K562 (cell line): Measurements from ENCODE around the gene DNAH8. TPM values are rescaled to one million over a fixed set of nuclear protein-coding genes. Genes with fewer than 3 reads are reported as not detected.

ENCODE experiments used
- ARHGAP35 ChIP-seq: fragments of 450-650 bp; IDR thresholded peaks from 2 replicates; pipeline ENCODE4 v1.6.1; 2018; ENCODE audit not compliant: partially characterized antibody
- LARP7 ChIP-seq: fragments of 450-650 bp; IDR thresholded peaks from 2 replicates; pipeline ENCODE4 v1.6.1; 2016
- MXD1 ChIP-seq: fragments of 250-450 bp; sonication (Bioruptor Pico); IDR thresholded peaks from 2 replicates; pipeline ENCODE4 v1.8.0; 2021; ENCODE audit warnings: borderline replicate concordance, mild to moderate bottlenecking, moderate library complexity; ENCODE audit not compliant: poor library complexity, severe bottlenecking
- PHB2 ChIP-seq: fragments of 450-650 bp; IDR thresholded peaks from 2 replicates; pipeline ENCODE4 v1.6.1; 2017; ENCODE audit warnings: low read depth
- POLR3G ChIP-seq: IDR thresholded peaks from 2 replicates; pipeline ENCODE4 v1.6.1; 2011; ENCODE audit not compliant: insufficient read length, insufficient replicate concordance; ENCODE audit errors: extremely low read depth
- SNAPC5 ChIP-seq: fragments of 250-450 bp; sonication (Bioruptor Pico); IDR thresholded peaks from 2 replicates; pipeline ENCODE4 v1.8.0; 2021; ENCODE audit warnings: moderate library complexity, mild to moderate bottlenecking, inconsistent platforms
- ZBTB40 ChIP-seq, 2 experiments: fragments of 450-650 bp in 1 of 2; sonication (generic) in 1 of 2; formaldehyde crosslinking in 1 of 2; IDR thresholded peaks; 2 replicates each; pipeline versions ENCODE4 v1.7.1 to v1.9.0; 2016 to 2022; ENCODE audit warnings: inconsistent platforms in 1 of 2, mild to moderate bottlenecking in 1 of 2, missing genetic modification reagents in 1 of 2
- ZNF609 ChIP-seq: sonication (generic); formaldehyde crosslinking; IDR thresholded peaks from 2 replicates; pipeline ENCODE4 v1.8.1; 2023; ENCODE audit warnings: missing genetic modification reagents, mild to moderate bottlenecking, borderline replicate concordance
- polyA plus RNA-seq, 8 experiments: library from polyadenylated mRNA; depleted of rRNA in 4 of 8; stranded (reverse) in 5 of 8; unstranded in 3 of 8; fragments of >200 nt; fragmentation: Nextera tagmentation in 2 of 8; fragmentation: Illumina TruSeq in 1 of 8; extraction: Ambion mirVana in 2 of 8; extraction: Trizol in 1 of 8; gene quantifications; 2 replicates each; pipeline versions ENCODE4 v1.2.1 to v1.2.3, GENCODE V29; 2011 to 2014; ENCODE audit warnings: inconsistent platforms in 1 of 8, missing spikeins in 1 of 8
- total RNA-seq, 7 experiments: library from RNA; depleted of rRNA in 6 of 7; stranded (reverse); fragments of >200 nt in 6 of 7; fragmentation: Illumina TruSeq in 2 of 7; extraction: Trizol in 2 of 7; gene quantifications; 2 replicates each; pipeline versions ENCODE4 v1.2.1 to v1.2.3, GENCODE V29; 2011 to 2021; ENCODE audit warnings: low replicate concordance in 1 of 7
- TF ChIP-seq, protein P1 (sequence below): IDR thresholded peaks from 2 replicates; pipeline ENCODE4 v1.6.1; 2014; ENCODE audit warnings: antibody characterized with exemption

DNAH8 gene
- total and polyA plus RNA-seq, 9 of the 15 experiments (the other 6 are each of a cell fraction or from before 2014, with no cell fraction given), result 1.2 to 4.2 (median 2.9) TPM

DNA sequence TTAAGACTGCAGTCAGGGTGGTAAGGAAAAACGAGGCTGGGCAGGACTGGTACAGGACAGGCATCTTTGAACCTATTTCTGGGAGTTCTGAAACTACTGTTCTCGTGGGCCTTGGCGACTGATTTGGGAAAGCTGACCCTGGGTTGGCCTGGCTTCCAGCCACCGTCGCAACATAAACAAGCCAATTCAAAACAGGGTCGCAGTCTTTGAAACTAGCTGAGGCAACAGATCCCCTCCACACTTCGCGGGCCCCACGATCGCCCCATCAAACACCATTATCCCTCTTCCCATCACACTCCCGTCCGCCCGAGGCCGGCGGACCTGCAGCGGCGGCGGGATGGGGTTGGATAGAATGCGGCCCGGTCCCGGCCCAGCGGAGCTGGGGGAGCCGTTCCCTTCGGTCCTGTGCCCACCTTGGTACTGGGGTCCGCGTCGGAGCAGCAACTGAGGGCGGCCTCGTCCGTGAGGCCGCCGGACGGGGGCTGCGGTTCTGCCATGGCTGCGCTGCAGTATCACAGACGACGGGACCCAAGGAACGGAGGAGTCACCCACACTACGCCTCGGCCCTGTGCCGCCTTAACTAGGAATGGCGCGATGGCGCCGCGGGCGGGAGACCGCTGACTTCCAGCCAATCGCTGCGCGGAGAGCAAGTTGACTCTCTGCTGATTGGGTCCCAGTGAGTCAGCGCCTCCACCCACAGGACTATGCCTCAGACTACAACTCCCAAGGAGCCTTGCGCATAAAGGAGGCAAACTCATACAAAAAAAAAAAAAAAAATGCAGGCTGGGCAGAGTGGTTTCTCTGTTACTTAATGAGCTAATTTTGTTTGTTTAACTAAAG lies 12.3 kb upstream of the DNAH8 start, which contains the start of gene GLO1 (continued):
- TF ChIP-seq ZBTB40 (IDR thresholded peaks at IDR 0.05), result 0 out of 2 replicates have a peak, but pooled peaks have one; percentile 45
- no peak for TF ChIP-seq ZBTB40 (CRISPR knock-in tag; IDR thresholded peaks at IDR 0.05)
- TF ChIP-seq, protein P1, sequence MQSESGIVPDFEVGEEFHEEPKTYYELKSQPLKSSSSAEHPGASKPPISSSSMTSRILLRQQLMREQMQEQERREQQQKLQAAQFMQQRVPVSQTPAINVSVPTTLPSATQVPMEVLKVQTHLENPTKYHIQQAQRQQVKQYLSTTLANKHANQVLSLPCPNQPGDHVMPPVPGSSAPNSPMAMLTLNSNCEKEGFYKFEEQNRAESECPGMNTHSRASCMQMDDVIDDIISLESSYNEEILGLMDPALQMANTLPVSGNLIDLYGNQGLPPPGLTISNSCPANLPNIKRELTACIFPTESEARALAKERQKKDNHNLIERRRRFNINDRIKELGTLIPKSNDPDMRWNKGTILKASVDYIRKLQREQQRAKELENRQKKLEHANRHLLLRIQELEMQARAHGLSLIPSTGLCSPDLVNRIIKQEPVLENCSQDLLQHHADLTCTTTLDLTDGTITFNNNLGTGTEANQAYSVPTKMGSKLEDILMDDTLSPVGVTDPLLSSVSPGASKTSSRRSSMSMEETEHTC, result no peak
- no peak for TF ChIP-seq LARP7
- no peak for TF ChIP-seq MXD1 (CRISPR knock-in tag)
- no peak for TF ChIP-seq PHB2
- TF ChIP-seq POLR3G, result no peak
- no peak for TF ChIP-seq SNAPC5 (CRISPR knock-in tag)
- TF ChIP-seq ZNF609 (CRISPR knock-in tag), result no peak
- no peak for TF ChIP-seq ARHGAP35
